Ureter (tissue), 1 donor: ENCODE data around the gene ZNF207. TPM values are rescaled to one million over a fixed set of nuclear protein-coding genes. Genes with fewer than 3 reads are reported as not detected.
"Not testable (repeated sequence)": the region's sequence is repeated elsewhere in the genome, so short reads cannot be mapped to it uniquely, and the experiment has no call there.

ENCODE experiments used
- DNase-seq: peaks from one replicate; pipeline ENCODE4 v3.0.0-alpha.2; 2020; ENCODE audit warnings: low spot score
- total RNA-seq: library from RNA; stranded (reverse); gene quantifications from one replicate; pipeline ENCODE4 v1.2.4, GENCODE V29; 2023
- donor health status: DM: yes; HTN: yes; CAD: no.

ZNF207 gene
- 231 TPM for total RNA-seq

DNA sequence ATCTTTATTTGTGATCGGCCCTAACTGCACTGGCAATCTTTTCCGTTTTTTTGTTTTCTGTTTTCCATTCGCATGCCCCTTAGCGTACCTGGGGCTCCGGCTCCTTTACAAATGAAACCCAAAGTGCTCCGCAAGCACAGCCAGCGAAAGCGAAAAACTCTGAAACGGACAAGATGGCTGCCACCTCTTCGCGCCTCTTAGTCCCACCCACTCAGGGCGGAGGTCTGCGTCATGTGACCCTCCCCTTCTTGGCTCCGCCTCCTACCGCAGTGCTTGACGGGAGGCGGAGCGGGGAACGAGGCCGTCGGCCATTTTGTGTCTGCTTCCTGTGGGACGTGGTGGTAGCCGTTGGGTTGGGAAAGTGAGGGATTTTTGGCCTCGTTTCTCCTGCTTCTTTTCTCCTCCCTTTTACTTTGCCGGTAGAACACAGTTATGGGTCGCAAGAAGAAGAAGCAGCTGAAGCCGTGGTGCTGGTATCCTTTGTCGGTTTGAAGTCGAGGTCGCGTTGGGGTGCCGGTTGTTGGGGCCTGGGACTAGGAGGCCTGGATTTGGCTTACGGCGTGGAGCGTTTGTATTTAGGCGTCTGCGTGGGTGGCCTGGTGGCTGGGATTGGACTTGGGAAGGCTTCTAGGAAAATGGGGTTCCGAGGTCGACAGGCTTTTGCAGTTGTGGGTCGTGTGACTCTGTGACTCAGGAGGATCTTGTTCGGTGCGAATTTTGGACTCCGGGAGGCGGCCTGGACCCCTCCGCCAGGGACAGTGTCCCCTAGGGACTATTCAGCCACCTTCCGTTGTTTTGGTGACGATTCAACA, at the start of gene ZNF207:
ZNF207 (plus strand) TSS at position 304 of the 812 bp plus-strand sequence; CDS start at position 433, 129 bp downstream.
- peak; percentile 97 for DNase-seq

DNA sequence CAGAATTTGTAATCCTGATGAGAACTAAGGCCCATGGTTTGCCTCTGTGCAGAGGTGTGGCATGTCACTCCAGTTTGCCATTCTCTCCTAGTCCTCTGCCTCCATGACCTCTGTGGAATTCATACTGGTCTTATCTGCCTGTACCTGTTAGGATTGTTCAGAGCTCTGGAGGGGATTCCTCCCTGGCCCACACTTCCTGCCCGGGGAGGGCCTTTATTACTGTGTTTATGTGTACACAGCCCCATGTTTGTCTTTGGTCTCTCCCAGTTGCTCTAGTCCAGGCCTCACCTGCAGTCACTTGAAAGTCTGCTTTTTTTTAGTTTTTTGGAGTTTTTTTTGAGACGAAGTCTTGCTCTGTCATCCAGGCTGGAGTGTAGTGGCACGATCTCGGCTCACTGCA, 47.9 kb upstream of the ZNF207 start:
- DNase-seq: no peak

DNA sequence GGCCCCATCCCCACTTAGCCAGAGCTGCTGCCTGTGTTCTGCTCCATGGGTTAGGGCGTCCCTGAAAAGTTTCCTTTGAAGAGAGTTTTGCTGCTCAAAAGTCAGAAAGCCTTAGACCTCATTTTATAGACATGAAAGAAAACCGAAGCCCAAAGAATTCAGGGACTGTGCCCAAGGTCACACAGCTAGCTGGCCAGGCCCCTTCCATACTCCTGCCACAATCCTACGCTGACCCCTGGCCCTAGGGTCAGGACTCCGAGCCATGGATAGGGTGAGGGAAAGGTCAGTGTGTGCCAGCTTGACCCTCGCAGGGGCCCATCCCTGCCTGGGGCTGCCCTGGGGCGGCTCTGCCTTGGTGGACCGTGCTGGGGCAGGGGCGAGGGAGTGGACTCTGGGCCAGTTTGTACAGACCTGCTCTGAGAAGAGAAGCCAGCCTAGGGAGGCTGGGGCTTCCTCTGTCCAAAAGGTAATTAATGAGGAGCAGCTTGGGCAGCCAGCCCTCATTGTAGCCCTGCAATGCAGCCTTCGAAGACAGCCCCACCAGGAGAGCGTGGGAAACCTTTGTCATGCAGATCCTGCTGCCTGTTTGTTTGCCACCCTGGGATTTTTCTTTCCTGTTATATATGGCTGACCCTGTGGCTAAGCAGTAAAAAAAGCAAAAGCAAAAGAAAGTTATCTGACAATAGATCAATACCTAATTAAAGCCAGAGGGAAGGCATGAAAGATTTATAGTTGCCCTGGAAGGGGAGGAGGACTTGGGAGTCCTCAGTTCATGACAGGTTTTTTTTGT, 46.9 kb upstream of the ZNF207 start:
- no peak for DNase-seq

DNA sequence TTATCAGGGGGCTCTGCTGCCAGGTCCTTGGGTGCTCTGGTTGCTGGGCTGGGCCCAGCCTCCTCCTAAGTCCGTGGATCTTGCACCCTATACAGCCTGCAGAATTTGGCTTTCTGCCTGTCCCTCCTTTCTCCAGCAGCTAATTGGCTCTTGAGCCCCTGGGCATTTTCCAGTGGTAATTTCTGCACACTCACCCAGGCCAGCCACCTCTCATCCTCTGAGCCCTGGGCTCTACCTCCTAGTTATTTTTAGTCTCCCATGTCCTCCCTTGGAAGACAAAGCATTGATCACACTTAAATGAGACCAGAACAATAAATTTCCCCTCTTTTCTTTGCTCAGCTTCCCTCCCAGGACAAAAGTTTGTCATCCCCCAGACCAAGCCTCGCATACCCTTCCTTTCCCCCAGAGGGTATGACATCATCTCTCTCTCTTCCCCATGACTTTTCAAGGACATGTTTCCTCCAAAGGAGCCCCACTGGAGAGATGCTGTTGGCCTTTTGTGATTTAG, 46.1 kb upstream of the ZNF207 start:
- no peak for DNase-seq

DNA sequence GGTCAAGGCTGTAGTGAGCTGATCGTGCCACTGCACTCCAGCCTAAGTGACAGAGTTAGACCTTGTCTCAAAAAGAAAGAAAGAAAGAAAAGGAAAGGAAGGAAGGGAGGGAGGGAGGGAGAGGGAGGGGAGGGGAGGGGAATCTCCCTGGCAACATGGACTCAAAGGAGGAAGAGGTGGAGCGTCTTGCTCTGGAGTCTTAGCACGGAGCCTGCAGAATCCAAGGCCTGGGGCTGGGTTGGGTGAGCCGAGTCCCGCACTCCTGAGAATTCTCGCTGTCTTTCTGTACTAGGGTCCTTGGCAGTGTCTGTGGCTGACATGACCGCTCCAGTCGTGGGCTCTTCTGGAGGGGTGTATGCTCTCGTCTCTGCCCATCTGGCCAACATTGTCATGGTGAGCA, 44.9 kb upstream of the ZNF207 start:
- no peak for DNase-seq

DNA sequence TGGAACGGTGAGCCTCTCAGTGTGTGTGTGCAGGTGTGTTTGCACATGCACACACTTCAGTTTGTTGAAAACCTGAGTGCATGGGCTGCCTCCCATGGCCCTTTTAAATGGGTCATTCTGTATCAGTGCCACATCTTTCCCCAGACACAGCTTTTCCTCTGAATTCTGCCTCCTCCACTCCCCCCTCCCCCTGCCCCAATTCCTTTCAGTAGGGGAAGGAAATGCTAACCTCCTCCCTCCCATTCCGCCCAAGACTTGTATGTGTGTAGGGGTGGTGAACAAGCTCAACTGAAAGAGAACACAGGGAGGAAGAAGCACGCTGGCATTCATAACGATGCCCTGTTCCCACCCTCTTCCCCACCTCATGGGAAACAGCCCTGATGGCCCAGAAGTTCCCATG, 42.3 kb upstream of the ZNF207 start:
- DNase-seq: no peak

DNA sequence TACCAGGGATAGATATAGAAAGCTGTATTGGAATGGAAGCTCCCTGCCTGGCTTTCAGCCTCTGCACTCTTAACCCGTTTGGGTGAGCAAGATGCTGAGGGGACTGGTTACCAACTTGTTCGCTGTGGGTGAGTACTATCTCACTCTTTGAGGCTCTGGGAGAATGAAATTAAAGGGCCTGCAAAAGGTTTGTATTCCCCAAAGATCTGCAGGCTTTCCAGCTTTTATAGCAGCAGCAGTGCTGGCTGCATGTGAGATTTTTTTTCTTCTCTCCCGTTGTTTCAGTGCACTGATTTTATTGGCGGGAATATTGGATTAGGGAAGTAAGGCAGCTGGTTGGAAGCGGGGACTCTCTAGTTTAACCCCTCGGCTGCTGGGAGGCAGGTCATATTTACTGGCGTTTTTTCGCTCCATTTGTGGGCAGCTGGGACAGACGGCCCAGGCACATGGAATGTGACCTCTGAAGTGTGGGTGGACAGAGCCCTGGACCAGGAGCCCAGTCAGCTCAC, 38.9 kb upstream of the ZNF207 start:
- no peak for DNase-seq

DNA sequence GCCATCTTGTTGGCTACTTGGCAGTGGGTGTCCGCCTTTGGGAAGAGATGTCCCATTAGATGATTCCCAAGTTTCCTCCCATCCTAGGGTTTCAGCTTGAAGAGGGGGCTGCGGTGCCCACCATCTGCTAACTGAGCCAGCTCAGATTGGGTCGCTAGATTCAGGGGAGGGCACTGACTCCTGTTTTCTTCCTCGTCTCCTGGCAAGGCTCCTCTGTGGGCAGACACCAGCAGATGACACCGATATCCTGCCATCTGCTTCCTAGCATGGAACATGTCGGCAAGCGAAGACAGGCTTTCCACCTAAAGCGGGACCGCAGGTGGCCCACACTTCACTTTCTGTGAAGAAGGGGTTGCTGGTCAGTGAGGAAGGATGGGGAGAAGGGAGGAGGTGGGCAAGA, 35.3 kb upstream of the ZNF207 start:
- DNase-seq: no peak

DNA sequence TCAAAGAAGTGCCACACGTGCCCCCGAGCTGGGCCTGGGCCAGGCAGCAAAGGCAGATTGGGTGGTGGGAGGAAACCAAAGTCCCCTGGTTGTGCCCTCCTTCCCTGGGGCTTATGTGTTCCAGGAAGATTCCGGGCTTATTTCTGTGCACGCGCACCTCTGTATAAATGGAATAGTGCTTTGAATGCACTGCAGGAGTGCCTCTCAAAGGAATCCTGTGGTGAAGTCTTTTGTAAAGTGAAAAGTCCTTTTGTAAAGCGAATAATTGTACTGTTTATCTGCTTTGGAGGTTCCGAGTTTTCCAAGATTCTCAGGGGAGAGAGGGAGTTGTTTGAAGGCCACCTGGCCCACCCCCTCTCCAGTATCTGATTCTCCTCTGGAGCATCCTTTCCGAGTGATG, 34.8 kb upstream of the ZNF207 start:
- no peak for DNase-seq

DNA sequence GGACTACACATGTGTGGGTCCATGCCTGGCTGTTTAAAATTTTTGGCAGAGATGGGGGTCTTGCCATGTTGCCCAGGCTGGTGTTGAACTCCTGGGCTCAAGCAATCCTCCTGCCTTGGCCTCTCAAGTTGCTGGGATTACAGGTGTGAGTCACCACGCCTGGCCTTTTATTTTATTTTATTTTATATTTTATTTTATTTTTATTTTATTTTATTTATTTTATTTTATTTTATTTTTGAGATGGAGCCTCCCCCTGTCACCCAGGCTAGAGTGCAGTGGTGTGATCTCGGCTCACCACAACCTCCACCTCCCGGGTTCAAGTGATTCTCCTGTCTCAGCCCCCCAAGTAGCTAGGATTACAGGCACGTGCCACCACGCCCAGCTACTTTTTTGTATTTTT, 33.3 kb upstream of the ZNF207 start:
- DNase-seq: not testable (repeated sequence)

DNA sequence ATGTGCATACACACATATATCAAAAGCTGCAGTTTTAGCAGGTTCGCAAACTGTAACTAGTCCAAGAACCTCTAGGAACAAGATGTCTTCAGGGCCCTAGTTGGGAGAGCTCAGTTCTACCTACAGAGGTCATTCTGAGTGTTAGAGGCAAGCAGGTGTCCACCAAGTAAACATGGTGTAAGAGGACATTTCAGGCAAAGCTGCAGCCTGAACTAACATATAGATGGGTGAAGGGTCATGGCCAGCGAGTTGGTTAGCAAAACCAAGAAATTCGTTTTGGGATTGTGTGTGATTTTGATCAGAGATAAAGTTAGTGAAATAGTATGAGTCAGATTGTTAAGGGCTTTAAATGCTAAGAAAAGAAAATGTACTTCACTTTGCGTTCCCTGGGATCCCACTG, 32.6 kb upstream of the ZNF207 start:
- DNase-seq: no peak

DNA sequence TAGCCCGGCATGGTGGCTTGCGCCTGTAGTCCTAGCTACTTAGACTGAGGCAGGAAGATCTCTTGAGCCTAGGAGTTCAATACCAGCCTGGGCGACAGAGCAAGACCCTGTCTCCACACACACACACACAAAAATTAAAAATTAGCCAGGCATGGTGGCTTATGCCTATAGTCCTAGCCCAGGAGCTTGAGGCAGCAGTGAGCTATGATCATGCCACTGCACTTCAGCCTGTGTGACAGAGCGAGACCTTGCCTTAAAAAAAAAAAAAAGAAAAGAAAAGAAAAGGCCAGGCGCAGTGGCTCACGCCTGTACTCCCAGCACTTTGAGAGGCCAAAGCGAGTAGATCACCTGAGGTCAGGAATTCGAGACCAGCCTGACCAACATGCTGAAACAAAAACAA, 31.9 kb upstream of the ZNF207 start:
- no peak for DNase-seq

DNA sequence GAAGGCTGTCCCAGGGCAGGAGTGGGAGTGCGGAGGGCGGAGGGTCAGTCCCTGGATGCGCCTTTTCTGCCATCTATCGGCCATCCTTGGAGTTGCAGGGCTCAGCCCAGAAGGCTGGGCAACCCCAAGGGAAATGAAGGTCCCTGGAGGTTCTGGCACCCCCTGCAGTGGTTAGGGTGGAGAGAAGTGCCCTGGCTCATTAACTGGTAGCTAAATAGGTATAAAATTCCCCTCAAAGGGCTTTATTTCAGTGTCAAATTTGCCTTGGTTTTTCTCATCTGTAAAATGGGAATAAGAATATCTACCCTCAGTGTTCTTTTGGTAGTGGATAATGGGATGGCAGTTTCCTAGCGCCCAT, 30.4 kb upstream of the ZNF207 start:
- peak; percentile 77 for DNase-seq

DNA sequence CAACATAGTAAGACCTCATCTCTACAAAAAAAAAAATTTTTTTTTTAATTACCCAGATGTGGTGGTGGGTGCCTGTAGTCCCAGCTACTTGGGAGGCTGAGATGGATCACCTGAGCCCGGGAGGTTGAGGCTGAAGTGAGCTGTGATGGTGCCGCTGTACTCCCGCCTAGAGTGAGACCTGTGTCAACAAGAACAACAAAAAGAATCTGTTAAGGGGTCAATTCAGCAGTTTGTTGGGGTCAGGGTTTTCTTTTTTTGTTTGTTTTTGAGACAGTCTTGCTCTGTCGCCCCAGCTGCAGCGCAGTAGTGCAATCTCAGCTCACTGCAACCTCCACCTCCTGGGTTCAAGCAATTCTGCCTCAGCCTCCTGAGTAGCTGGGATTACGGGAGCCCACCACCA, 29.9 kb upstream of the ZNF207 start:
- not testable (repeated sequence) for DNase-seq

DNA sequence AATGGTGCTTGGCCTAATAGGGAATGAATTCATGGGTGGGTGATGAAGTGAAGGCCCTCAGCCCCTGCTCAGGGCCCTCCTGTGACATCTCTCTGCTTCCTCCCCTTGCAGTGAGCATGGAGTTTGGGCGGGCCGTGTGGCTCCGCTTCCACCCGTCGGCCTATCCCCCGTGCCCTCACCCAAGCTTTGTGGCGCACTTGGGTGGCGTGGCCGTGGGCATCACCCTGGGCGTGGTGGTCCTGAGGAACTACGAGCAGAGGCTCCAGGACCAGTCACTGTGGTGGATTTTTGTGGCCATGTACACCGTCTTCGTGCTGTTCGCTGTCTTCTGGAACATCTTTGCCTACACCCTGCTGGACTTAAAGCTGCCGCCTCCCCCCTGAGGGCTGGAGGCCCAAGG, 29.1 kb upstream of the ZNF207 start:
- DNase-seq: no peak

DNA sequence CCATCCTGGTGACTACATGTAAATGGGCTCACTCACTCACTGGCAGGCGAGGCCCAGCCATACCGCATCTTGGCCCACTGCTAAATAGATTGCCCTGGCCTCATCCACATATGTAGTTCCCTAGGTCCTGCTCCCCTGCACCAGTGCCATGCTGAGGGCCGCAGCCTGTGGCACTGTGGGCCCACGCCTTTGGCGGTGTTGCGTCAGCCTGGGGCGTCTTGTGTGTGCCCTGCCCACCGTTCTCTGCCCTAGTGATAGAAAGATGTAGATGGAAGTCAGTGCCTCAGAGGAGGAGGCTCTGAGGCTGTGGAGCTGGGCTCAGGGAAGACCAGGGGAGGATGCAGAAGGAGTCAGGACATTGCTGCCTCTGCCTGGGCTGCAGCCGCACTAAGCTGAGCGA, 26.9 kb upstream of the ZNF207 start:
- DNase-seq: no peak

DNA sequence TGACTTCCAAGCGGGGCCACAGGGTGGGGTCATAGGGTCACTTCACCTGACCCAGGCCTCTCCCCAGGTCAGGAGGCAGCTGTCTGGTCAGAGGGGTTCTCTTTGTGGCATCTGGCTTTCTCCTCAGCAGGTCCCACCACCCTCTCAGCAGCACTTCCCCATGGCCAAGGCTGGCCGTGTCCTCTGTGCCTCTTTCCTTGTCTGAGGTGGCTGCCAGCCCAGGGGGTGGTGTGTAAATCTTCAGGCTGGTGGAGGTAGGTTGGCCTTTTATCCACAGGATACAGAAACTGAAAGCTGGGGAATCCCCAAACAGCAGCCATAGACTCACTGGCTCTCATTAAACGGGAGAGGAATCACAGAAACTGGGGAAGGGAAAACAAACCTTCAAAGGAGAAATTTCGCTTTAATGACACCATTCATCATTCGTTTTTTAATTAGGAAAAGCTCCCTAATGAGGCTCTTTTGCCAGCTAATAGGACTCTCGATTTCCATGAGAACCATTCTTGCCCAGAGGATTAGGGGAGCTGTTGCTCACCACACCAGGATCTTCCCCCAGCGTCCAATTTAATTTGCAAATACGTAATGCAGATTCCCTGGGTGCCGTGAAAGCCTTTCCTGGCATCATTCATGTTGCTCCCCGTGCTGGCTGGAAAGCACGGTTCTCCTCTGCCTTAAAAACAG, 26.0 kb upstream of the ZNF207 start:
- DNase-seq: peak; percentile 61

DNA sequence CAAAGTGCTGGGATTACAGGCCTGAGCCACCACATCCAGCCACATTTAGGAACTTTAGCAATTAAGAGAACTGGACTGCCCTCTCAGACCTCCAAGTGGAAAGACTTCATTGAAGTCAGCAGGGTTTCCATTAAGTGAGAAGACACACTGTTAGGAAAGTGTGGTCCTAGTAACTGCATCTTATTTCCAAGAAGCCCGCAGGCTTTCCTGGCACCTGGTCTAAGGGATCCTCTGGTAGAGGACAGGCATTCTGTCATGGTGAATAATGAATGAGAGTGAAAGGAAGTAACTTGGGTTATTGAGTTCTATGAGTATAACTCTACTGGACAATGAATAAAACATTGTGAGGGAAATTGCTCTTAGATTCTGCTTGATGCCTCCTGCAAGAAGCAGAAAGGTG, 22.0 kb upstream of the ZNF207 start:
- no peak for DNase-seq

DNA sequence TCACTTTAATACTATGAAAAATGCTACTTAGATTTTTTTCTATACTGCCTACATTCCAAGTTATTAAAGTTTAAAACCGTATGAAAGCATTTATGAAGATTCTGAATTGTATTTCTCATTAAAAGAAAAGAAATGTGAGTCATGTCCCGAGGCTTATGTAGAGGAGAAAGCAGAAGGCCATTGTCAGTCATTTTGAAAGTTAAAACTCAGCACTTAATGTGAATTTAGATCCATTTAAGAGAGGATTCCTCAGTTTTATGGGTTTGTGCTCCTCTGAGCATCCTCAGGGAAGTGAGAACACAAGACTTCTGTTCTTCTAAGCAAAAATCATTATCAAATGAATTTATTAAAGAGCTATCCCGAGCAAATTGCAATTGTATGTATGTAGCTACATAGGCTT, 19.8 kb upstream of the ZNF207 start:
- no peak for DNase-seq

DNA sequence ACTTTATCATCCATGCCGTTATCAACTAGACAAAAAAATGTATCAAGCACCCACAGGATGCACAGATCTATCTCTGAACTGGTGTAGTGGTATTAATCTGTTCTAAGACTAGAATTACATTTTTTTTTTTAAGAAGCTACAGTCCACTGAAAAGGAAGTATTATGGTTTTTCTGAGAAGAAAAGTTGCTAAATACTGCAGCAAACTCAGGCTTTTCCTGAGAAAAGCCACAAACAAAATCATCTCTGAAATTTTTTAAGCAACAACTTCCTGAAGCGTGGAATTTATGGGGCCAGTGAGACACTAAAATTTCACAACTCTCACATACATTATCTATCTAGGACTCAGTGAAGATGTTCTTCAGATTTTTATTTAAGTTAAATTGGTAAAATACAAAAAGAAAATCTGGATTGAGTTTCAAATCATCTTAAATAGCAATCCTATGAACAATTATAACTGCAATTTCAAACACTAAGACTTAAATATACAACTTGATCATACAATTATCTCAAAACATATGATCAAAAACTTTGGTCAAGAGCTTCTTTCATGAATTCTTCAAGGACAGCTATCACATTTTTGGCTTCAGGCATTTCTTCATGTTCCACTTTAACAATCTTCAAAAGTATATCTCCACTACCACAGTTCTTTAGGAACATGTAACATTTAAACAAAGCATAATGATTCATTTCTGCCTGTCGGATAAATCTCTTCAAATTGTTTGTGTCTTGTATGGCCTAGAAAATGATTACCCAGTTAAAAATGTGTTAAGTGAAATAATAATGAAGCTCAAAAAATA, 18.5 kb upstream of the ZNF207 start:
- no peak for DNase-seq

DNA sequence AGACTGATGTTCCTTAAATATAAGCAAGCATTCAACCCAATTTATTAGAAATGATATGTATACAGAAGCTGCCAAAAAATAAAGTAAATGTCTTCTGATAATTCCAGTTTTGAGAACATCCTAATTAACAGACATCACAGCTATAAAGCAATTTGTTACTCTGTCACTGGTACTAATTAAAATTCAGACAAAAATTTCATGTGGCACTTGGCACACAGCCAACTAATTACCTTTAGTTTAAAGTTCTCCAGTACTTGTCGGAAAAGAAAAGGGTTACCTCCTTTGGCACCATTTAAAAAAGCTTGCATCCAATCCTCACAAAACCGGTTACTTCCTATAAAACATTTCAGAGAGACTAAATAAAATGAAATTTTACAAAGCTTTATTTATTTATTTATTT, 16.8 kb upstream of the ZNF207 start:
- no peak for DNase-seq
